HG03575 (cell line): ENCODE results near the gene LDLRAP1.

Experiments used
- ATAC-seq: cut with Tn5 transposase; IDR thresholded peaks from one replicate; pipeline ENCODE4 v1.9.1; 2021; ENCODE audit not compliant: unreplicated experiment, insufficient number of reproducible peaks, low FRiP score; ENCODE audit errors: extremely low read depth

The LDLRAP1 gene

DNA sequence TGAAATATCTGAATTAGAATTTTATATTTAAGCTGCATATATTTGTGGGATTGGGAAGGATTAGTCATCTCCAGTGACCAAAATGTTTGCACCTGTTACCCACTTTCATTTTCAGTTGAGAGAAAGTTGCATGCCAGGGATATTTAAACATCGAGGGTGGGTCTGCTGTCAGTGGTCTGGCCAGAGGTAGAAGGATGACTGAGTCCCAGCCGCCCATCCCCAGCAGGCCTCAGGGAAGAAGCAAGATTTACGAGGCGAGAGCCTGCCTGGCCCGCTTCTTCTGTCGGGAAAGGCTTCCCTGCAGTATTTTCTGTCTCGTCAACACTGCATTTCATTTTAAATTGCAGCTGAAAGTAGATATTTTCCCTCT, 71.8 kb downstream of the LDLRAP1 start:
- ATAC-seq: no peak

DNA sequence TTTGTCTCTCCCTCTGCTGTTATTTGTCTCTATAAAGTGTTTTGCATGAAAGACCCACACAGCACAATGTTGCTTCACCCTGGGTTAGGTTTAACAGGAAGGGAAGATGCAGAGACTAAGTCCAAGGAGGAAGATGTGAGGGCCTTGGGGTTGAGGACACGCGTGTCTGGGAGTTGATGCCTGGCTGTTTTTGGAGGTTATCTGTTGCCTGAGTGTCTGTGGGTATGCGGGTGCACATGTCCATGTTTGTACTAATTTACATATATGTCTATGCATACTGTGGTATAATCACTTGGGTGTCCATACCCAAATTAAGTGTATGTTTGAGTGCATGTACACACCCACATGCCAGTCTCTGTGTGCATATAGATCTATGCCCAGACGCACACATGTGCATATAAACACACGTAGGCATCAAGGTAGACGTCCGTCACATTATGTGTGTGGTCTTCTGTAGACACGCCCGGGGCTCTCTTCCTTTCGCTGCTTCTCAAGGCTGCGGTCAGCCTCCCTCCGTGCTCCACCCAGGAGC, 72.2 kb downstream of the LDLRAP1 start:
- no peak for ATAC-seq

DNA sequence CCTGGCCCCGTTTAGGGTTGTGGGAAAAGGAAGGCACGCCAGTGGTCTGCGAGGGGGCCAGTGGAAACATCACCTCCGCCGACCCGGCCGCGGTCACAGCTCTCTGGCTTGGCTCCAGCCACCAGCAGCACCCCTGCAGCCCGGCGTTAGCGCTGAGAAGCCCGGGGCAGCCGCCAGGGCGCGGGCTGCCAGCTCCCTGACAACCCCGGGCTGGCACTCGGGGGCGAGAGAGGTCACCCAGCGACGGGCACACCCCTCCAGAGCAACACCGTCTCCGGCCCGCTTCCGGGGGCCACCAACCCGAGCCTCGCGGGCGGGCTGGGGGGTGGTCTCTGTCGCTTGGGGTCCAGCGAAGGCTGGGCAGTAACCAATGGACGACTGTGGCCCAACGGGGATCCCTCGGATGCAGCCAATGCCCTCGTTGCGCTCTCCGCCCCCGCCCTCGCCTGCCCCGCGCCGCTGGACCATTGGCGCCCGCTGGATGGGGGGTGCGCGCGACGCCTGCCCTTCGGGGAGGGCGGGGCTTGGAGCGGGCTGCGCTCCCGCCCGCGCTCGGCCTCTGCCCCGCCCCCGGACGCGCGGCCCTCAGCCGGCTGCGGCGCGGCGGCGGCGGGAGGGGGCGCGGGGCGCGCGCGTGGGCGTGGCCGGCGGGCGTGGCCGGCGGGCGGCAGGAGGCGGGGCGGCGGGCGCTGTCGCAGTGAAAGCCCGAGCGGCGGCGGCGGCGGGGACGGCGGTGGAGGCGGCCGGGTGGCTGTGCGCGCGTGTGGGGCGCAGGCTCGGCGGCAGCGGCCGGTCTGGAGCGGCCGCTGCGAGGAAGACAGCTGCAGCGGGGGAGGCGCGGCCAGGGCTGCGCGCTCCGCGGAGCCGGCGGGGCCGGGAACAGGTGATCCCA, 72.9 kb downstream of the LDLRAP1 start, which contains the start of gene MAN1C1:
TSS of gene MAN1C1 (plus strand) at position 697 of the 892 bp plus-strand sequence. CDS start 1,007 bp downstream, outside the sequence.
- no peak for ATAC-seq

DNA sequence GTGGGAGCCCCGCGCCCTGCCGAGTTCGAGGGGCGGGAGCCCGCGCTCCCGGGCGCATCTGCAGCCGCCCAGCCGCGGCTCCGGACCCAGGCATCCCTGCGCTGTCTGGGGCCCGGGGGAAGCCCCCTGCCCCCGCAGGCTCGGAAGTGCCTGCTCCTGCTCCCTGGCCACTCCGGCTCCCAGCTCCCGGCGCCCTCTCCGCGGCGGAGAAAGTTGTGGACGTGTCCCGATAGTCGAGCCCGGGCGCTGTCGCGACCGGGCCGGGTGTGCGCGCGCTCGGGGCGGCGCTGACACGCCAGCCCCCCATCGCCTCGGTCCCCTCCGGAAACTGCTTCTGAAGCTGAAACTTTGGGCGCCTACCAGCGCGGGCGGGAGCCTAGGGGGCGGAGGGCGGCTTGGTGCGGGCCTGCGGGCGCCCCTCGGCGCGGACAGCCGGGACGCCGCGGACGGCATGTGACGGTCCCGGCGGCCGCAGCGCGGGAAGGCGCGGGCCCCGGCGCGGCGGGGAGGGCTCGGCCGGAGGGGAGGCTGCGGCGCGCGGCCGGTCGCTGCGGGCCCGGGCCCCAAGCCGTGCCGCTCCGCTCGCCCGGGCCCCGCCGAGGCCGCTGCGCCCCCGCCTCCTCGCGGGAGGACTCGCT, 73.7 kb downstream of the LDLRAP1 start:
- no peak for ATAC-seq

DNA sequence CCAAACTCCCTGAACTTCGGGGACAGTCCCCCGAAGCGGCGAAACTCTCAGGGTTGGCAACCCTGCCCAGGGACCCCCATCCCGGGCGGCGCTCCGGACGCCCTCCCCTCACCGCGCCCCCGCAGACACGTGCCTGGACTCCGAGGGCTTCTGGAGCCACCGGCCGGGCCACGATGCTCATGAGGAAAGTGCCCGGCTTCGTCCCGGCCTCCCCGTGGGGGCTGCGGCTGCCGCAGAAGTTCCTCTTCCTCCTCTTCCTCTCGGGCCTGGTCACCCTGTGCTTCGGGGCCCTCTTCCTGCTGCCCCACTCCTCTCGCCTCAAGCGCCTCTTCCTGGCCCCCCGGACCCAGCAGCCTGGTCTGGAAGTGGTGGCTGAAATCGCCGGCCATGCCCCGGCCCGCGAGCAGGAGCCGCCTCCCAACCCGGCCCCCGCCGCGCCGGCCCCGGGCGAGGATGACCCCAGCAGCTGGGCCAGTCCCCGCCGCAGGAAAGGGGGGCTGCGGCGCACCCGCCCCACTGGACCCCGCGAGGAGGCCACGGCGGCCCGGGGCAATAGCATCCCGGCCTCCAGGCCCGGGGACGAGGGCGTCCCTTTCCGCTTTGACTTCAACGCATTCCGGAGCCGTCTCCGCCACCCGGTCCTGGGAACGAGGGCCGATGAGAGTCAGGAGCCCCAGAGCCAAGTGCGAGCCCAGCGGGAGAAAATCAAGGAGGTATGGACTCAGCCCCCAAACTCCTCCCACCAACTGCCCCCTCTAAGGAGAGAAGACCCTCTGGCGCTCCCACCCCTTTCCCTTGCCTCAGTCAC, 74.4 kb downstream of the LDLRAP1 start:
- ATAC-seq: no peak

DNA sequence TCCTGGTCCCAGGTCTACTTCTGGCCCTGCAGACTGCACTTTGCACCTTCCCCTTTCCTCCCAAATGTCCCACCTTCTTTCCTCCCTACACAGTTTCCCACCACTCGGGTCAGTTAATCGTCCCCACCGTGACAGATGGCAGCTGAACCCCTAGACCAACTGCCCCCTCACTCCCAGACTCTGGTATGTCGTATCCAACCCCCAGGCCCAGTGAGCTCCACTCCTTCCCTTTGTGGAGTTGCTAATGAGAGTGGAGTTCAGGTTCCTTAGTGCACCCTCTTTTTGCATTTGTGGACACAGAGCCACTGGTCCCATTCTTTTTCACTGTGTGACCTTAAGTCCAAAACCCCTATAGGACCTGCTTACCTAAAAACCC, 75.0 kb downstream of the LDLRAP1 start:
- ATAC-seq: no peak
